GM19468 (cell line): ENCODE results near the gene COX4I1.
"Not testable (repeated sequence)": the region's sequence is repeated elsewhere in the genome, so short reads cannot be mapped to it uniquely, and the experiment has no call there.

ENCODE experiments used
- ATAC-seq: cut with Tn5 transposase; IDR thresholded peaks from one replicate; pipeline ENCODE4 v1.9.1; 2021; ENCODE audit warnings: mild to moderate bottlenecking, moderate library complexity, moderate number of reproducible peaks; ENCODE audit not compliant: unreplicated experiment; ENCODE audit errors: extremely low read depth

The COX4I1 gene

GRCh38 chr16:85798283-85798776 is 1.2 kb upstream of the COX4I1 start:
- no peak for ATAC-seq

GRCh38 chr16:85798901-85799496 is 496 bp upstream of the COX4I1 start:
- ATAC-seq, result no peak

GRCh38 chr16:85800321-85800669 is 800 bp downstream of the COX4I1 start:
- ATAC-seq, result no peak

GRCh38 chr16:85803570-85803969 is 4.1 kb downstream of the COX4I1 start:
- ATAC-seq, result no peak

- no peak for ATAC-seq
Measured at GRCh38 chr16:85805442-85806045, 6.0 kb downstream of the COX4I1 start.

- ATAC-seq, result no peak
Measured at GRCh38 chr16:85806539-85806938, 7.0 kb downstream of the COX4I1 start.

- not testable (repeated sequence) for ATAC-seq
Measured at GRCh38 chr16:85807340-85807739, 7.8 kb downstream of the COX4I1 start.

- not testable (repeated sequence) for ATAC-seq
Measured at GRCh38 chr16:85808104-85808503, 8.6 kb downstream of the COX4I1 start.

GRCh38 chr16:85808926-85809325 is 9.4 kb downstream of the COX4I1 start:
- no peak for ATAC-seq

GRCh38 chr16:85809645-85810044 is 10.2 kb downstream of the COX4I1 start:
- ATAC-seq, result no peak

- ATAC-seq, result no peak
Measured at GRCh38 chr16:85810097-85810741, 10.7 kb downstream of the COX4I1 start.

- no peak for ATAC-seq
Measured at GRCh38 chr16:85810742-85811115, 11.2 kb downstream of the COX4I1 start.

GRCh38 chr16:85812031-85812807 is 12.7 kb downstream of the COX4I1 start:
- ATAC-seq, result no peak

- no peak for ATAC-seq
Measured at GRCh38 chr16:85812811-85813700, 13.6 kb downstream of the COX4I1 start.

GRCh38 chr16:85816159-85816558 is 16.7 kb downstream of the COX4I1 start:
- no peak for ATAC-seq

GRCh38 chr16:85817195-85817594 is 17.7 kb downstream of the COX4I1 start:
- not testable (repeated sequence) for ATAC-seq

GRCh38 chr16:85819245-85819644 is 19.8 kb downstream of the COX4I1 start:
- ATAC-seq, result no peak

- no peak for ATAC-seq
Measured at GRCh38 chr16:85819771-85820170, 20.3 kb downstream of the COX4I1 start.

- no peak for ATAC-seq
Measured at GRCh38 chr16:85820604-85821372, 21.3 kb downstream of the COX4I1 start.
